HG02981 (cell line): Measurements from ENCODE around the gene SLC12A9.
"Not testable (repeated sequence)": the region's sequence is repeated elsewhere in the genome, so short reads cannot be mapped to it uniquely, and the experiment has no call there.

Experiments used
- ATAC-seq: cut with Tn5 transposase; IDR thresholded peaks from one replicate; pipeline ENCODE4 v1.9.1; 2021; ENCODE audit warnings: mild to moderate bottlenecking, moderate library complexity; ENCODE audit not compliant: unreplicated experiment

SLC12A9 gene

DNA sequence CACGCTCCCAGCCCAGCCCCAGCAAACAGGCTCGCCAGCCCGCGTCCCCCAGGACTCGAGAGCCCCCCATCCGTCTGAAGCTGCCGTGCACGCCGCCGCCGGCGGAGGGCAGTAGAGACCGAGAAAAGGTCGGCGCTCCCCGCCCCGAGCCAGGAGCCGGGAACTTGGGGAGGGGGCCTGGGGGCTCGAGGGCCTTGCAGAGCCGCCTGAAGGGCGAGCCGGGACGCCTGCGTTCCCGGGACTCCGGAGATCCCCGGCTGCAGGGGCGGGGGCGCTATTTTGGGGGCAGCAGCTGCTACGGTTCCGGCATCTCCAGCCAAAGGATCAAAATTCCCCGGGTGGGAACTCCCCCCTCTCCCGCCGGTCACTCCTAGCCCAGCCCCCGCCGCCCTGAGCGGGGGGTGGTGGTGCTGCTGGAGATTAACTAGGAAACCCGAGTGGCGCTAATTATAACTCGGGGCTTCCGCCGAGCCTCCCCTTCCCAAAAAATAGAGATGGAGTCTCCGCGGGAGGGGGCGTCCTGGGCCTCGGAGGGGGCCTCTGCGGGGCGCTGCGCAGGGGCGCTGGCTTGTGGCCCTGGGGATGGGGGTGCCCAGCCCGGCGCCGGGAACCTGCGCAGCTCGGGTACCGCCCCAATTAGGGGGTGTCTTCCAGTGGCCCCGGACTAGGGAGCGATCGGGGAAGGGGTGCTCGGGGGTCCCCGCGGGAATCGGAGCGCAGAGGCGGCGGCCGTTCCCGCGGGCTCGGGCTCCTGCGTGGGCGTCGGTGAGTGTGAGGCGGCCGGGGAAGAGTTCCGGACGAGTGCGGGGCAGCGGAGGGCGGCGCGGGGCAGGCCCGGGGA, 42.6 kb downstream of the SLC12A9 start:
- no peak for ATAC-seq

DNA sequence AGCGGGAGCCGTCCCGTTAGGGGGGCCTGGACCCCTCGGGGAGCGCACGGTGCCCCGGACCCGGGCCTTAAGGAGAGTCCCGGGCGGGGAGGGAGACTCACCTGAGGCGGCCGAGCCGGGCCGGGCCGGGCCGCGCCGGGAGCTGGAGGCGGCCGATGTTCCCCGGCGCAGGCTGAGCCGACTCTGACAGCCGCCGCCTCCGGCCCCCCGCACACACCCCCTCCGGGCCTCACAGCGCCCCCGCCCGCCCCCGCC, 43.1 kb downstream of the SLC12A9 start, which contains the start of gene ACHE:
Gene ACHE (minus strand): TSS at position 188 of the 255 bp plus-strand sequence. CDS start 1,656 bp downstream, outside the sequence.
- no peak for ATAC-seq

DNA sequence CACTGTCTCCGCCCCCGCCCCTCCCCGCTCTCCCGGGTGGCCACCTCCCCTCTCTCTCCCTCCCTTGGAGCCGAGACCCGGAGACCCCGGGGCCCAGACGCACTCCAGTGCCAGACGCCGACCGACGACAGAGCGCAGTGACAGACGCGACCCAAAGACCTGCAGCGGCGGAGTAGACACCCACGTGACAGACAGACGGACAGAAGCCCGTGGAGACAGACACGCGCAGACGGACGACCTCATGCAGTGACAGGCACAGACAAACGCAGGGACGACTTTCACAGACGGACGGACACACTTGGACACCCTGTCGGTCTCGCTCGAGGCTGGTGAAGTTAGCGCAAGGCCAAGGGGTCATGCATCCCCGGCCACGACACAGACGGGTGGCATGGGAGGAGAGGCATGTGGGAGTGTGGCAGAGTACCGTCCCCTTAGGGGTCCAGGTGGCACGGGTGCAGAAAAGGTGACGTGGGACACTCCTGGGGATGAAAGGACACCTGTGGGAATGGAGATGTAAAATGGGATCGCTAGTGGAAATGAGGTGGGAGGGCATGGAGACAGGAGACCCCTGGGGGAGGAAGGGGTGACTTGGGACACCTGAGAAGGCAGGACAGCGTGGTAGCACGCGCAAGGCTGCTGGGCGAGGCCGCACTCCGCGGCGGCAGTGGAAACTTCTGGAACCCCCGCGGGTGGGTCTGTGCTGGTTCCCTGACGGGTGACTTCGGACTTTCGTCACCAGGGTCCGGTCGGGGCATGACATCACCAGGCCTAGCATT, 43.6 kb downstream of the SLC12A9 start:
- no peak for ATAC-seq

DNA sequence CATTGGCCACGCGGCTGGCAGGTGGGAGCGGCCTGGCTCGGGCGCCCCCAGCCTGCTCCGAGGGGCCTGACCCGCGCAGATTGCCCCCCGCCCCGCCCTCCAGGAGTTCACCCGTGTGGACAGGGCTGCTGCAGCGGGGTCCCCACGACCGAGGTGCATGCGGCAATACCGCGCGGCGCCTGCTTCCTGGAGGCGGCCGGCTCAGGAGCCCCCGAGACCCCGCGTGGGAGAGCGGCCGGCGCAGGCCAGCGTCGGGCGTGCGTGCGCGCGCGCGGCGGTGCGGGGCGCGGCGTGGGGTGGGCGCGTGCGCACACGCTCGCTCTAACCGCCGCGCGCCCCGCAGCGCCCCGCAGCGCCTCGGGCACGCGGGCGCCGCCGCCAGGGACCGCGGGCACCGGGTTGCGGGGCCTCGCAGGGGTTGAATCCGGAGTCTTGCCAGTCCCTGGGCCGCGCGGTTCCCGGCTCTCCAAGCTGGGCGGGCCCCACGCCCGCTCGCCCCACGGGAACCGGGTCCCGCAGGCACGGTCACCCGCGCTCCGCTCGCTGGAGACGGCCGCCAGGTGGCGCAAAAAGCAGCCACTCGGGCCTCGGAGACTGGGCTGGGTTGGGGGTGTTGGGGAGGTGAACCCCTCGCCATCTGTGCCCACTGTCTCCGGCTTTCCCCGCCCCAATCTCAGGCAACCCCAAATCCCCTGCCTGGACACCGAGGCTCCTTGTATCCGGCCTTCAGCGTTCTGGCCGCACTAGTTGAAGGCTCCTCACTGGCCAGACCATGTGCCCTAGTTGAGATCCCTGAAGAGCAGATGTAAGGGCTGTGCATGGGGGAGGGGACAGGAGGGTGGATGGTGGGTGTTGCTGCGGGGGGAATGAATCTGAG, 44.5 kb downstream of the SLC12A9 start:
- ATAC-seq = no peak

DNA sequence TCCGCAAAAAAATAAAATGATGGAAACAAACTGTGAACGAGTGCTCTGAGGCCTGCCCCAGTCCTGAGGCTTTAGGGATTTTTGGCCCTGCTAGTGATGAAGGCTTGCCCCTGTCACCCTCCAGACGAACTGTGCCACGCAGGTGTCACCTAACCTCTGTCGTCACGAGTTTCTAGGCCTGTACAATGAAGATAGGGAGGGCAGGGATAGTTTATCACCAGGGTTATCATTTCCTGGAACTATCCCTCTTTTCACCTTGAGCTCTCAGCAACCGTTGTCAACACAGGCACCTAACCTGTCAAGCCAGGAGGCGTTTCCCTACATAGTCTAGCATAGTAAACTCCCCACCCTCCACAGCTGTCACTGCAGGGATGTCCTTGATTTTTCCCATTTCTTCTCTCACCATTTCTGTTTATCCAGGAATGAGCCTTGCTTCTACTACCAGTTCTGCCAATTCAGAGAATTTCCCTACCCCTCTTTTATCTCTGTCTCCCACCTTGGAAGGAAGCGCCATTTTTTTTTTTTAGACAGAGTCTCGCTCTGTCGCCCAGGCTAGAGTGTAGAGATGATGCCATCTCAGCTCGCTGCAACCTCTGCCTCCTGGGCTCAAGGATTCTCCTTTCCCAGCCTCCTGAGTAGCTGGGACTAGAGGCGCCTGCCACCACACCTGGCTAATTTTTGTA, 45.4 kb downstream of the SLC12A9 start:
- no peak for ATAC-seq

DNA sequence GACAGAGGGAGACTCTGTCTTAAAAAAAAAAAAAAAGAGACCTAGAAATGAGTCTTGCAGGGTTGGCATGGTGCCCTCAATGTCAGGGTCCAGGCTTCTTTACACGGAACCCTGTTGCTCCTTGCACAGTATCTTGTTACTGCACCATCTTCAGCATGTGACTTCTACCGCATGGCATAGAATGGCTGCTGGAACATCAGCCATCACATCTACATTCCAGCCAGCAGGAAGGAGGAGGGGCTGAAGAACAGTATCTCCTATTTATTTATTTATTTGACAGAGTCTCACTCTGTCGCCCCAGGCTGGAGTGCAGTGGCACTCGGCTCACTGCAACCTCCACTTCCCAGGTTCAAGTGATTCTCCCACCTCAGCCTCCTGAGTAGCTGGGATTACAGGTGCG, 46.9 kb downstream of the SLC12A9 start:
- no peak for ATAC-seq

DNA sequence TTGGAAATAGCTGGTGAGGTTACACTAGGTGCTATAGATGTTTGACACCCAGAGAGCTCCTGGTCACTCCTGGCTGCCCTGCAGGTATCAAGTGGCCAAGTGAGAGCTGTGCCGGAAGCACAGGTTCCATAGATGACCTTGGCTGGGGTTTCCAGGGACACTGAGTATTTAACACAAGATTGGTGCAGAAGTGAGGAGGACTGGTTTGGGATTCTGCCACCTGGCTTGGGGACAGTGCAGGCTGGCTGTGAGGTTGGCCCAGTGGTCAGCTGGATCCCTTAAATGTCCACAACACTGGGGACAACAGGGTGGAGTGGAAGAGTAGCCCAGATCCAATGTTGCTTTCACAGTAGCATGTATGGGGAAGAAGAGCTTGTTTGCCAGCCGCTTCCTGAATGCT, 48.5 kb downstream of the SLC12A9 start:
- ATAC-seq = no peak

DNA sequence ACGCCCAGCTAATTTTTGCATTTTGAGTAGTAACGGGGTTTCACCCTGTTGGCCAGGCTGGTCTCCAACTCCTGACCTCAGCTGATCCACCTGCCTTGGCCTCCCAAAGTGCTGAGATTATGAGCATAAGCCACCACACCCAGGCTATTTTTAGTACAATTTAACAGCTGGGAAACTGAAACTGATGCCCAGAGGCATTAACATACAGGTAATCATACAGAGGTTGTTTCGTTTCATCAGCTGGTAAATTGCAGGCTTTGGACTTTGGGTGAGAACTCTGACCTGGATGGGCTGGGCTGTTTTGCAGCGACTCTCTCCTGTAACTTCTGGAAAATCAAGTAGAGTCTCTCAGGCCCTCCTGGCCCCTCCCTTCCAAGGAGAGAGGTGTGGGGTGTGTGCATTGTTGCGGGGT, 49.4 kb downstream of the SLC12A9 start:
- no peak for ATAC-seq

DNA sequence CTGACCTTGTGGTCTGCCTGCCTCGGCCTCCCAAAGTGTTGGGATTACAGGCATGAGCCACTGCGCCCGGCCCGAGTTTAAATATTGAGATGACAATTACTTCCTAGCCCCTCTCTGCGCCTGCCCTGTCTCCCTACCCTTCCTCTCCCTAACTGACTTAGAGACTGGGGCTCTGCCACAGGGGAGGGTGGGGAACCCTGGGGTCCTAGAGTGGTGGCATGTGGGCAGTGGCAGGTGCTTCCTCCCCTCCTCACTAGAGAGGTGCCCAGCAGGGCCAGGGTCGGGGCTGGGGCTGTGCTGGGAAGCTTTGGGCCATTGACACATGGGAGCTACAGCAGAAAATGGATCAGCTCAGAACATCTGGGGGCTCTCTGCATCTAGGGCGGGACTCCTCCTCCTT, 50.1 kb downstream of the SLC12A9 start:
- ATAC-seq = no peak

DNA sequence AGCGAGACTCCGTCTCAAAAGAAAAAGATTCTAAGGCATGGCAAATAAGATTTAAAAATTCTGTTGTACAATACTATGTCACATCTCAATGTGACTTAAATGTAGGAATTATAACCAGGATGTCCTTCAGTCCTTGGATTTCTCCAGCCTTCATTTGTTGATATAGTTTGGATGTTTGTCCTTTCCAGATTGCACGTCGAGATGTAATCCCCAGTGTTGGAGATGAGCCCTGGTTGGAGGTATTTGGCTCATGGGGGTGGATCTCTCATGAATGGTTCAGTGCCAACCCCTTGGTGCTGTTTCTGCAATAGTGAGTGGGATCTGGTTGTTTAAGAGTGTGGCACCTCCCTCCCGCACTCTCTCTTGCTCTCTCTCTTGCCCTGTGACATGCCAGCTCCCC, 56.0 kb downstream of the SLC12A9 start:
- no peak for ATAC-seq

DNA sequence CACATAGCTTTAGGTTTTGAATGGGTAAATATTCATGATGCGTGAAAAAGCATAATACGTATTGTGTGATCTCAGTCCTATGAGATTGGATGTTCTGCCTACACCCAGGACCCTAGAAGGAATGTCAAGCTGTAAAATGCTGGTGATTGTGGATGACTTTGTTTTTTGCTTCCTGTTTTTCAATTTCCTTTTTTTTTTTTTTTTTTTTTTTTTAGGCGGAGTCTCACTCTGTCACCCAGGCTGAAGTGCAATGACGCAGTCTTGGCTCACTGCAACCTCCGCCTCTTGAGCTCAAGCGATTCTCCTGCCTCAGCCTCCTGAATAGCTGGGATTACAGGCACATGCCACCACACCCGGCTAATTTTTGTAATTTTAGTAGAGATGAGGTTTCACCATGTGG, 57.9 kb downstream of the SLC12A9 start:
- not testable (repeated sequence) for ATAC-seq

DNA sequence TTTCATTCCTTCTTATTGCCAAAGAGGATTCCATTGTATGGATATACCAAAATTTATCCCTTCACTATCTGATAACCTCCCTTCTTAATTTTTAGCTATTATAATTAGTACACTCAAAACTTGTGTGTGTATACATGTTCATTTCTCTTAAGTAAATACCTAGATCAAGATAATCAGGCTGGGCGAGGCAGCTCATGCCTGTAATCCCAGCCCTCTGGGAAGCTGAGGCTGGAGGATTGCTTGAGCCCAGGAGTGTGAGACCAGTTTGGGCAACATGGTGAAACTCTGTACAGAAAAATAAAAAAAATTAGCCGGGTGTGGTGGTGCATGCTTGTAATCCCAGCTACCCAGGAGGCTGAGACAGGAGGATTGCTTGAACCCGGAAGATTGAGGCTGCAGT, 59.0 kb downstream of the SLC12A9 start:
- no peak for ATAC-seq

DNA sequence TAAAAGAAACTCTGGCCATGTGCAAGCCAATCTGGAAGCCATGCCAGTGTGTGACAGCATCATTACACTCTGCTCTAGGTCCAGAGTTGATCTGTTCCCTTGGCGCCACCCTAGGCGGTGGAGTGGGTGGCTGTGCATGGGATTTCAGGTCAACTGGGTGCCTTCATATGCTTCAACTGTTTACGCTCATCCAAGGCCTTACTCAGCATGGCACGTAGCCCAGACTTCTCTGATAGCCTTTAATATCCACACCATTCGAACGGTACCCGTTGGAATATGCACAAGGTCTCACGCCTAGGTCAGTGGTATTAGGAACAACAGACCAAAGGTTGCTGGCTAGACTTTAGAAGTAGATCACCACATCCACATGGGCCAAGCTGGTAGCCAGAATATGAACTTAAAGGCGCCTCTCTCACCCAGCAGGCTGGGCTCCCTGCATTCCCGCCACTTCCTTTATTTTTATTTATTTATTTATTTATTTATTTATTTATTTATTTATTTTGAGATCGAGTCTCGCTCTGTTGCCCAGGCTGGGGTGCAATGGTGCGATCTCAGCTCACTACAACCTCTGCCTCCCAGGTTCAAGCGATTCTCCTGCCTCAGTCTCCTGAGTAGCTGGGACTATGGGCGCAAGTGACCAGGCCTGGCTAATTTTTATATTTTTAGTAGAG, 61.8 kb downstream of the SLC12A9 start:
- ATAC-seq = no peak

DNA sequence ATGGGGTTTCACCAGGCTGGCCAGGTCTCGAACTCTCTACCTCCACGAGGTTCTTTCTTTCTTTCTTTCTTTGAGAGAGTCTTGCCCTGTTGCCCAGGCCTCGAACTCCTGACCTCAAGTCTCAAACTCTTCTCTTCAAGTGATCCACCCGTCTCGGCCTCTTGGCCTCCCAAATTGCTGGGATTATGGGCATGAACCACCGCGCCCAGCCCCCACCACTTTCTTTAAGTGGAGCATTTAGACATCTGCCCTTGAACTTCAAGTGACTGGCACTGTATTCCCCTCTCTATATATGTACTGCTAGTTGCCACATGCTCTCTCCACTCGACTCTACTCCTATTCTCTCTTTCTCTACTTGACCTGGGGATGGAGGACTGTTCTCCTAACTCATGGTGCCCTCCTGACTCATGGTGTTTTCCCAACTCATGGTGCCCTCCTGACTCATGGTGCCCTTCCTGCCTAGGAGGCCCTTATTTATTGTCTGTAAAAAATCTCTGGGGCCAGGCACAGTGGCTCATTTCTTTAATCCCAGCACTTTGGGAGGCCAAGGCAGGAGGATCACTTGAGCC, 62.5 kb downstream of the SLC12A9 start:
- no peak for ATAC-seq
